Measurements from ENCODE around the gene PHF2.

PHF2 gene

GRCh38 chr9:93642961-93643360, 66.6 kb downstream of the PHF2 start:
- H3K27me3 ChIP-seq (ENCODE audit: low read length) = no peaks in the 10 kb centered on the region
- H3K4me3 ChIP-seq (ENCODE audit: insufficient read depth, low read length, poor library complexity, severe bottlenecking) = no peak overlapping the region
- TF ChIP-seq CTCF (IDR thresholded peaks at IDR 0.05; ENCODE audit: insufficient read depth, low read length, poor library complexity, severe bottlenecking) = no peak
- no peak for TF ChIP-seq EZH2phosphoT487 (conservative IDR thresholded peaks at IDR 0.05; ENCODE audit: low read length)
- no peaks in the 10 kb centered on the region for H3K79me2 ChIP-seq (ENCODE audit: insufficient read depth, low read length)
- H3K9me3 ChIP-seq (ENCODE audit: insufficient read depth, low read length) = 0 out of 2 replicates have a peak, but pooled peaks cover 4% of the 10 kb centered on the region
- peaks cover 4% of the 10 kb centered on the region; the same call in 1 of the 2 replicates for H3K36me3 ChIP-seq (ENCODE audit: low read length)
- H3K4me2 ChIP-seq (ENCODE audit: low read depth, low read length, poor library complexity, severe bottlenecking) = no peak overlapping the region
- no peak overlapping the region for H3K9ac ChIP-seq (ENCODE audit: low read length)
- H2AFZ ChIP-seq (ENCODE audit: low read depth, low read length, severe bottlenecking) = no peak overlapping the region
- H4K20me1 ChIP-seq (ENCODE audit: low read depth, low read length) = no peaks in the 10 kb centered on the region
- no peaks in the 10 kb centered on the region for H3K9me2 ChIP-seq (replicated peaks; ENCODE audit: insufficient read depth, low read length)
- no peak overlapping the region for H3K27ac ChIP-seq (ENCODE audit: low read depth, low read length)
- H3F3A ChIP-seq (ENCODE audit: insufficient read depth) = no peaks in the 10 kb centered on the region

- Histone ChIP-seq H3K27me3 (ENCODE audit: low read length) (no peaks in the 10 kb centered on the region), H3K9ac (ENCODE audit: low read length) (no peak overlapping the region), H4K20me1 (ENCODE audit: low read depth, low read length) (no peaks in the 10 kb centered on the region), H3K4me2 (ENCODE audit: low read depth, low read length, poor library complexity, severe bottlenecking) (no peak overlapping the region), H2AFZ (ENCODE audit: low read depth, low read length, severe bottlenecking) (no peak overlapping the region), H3F3A (ENCODE audit: insufficient read depth) (no peaks in the 10 kb centered on the region), H3K4me3 (ENCODE audit: insufficient read depth, low read length, poor library complexity, severe bottlenecking) (no peak overlapping the region), H3K36me3 (ENCODE audit: low read length) (no peaks in the 10 kb centered on the region), H3K79me2 (ENCODE audit: insufficient read depth, low read length) (no peaks in the 10 kb centered on the region), H3K27ac (ENCODE audit: low read depth, low read length) (no peak overlapping the region), H3K9me2 (replicated peaks; ENCODE audit: insufficient read depth, low read length) (no peaks in the 10 kb centered on the region), H3K9me3 (ENCODE audit: insufficient read depth, low read length) (no peaks in the 10 kb centered on the region)
- TF ChIP-seq CTCF (IDR thresholded peaks at IDR 0.05; ENCODE audit: insufficient read depth, low read length, poor library complexity, severe bottlenecking) = no peak
- no peak for TF ChIP-seq EZH2phosphoT487 (conservative IDR thresholded peaks at IDR 0.05; ENCODE audit: low read length)
These were observed 68.2 kb downstream of the PHF2 start for GRCh38 chr9:93644397-93645088.

GRCh38 chr9:93645149-93645889, 68.9 kb downstream of the PHF2 start:
- Histone ChIP-seq H3K4me3 (ENCODE audit: insufficient read depth, low read length, poor library complexity, severe bottlenecking) (no peak overlapping the region), H4K20me1 (ENCODE audit: low read depth, low read length) (no peaks in the 10 kb centered on the region), H3K36me3 (ENCODE audit: low read length) (no peaks in the 10 kb centered on the region), H3K4me2 (ENCODE audit: low read depth, low read length, poor library complexity, severe bottlenecking) (no peak overlapping the region), H3K79me2 (ENCODE audit: insufficient read depth, low read length) (no peaks in the 10 kb centered on the region), H3K27me3 (ENCODE audit: low read length) (no peaks in the 10 kb centered on the region), H3K27ac (ENCODE audit: low read depth, low read length) (no peak overlapping the region), H3K9me3 (ENCODE audit: insufficient read depth, low read length) (no peaks in the 10 kb centered on the region), H2AFZ (ENCODE audit: low read depth, low read length, severe bottlenecking) (no peak overlapping the region), H3K9me2 (replicated peaks; ENCODE audit: insufficient read depth, low read length) (no peaks in the 10 kb centered on the region), H3K9ac (ENCODE audit: low read length) (no peak overlapping the region), H3F3A (ENCODE audit: insufficient read depth) (no peaks in the 10 kb centered on the region)
- TF ChIP-seq EZH2phosphoT487 (conservative IDR thresholded peaks at IDR 0.05; ENCODE audit: low read length) (no peak), CTCF (IDR thresholded peaks at IDR 0.05; ENCODE audit: insufficient read depth, low read length, poor library complexity, severe bottlenecking) (no peak)

Measured in SU-DHL-6 (cell line).